ENCODE data around the gene SYNDIG1. TPM values are rescaled to one million over a fixed set of nuclear protein-coding genes. Genes with fewer than 3 reads are reported as not detected.

The SYNDIG1 gene
- total RNA-seq, 1 experiment from 2014 or later, result 17.9 TPM

GRCh38 chr20:24493661-24494459, 24.4 kb downstream of the SYNDIG1 start:
- POLR2A ChIA-PET (ENCODE audit: low non-redundant PET), result no interaction called here
- Histone ChIP-seq H3K27me3 (replicated peaks; ENCODE audit: insufficient read depth, low read depth, low read length, poor library complexity) (no peaks in the 10 kb centered on the region), H3K27ac (ENCODE audit: low read depth, low read length, poor library complexity, severe bottlenecking) (no peak overlapping the region), H3K9me3 (ENCODE audit: low read depth, low read length, poor library complexity, severe bottlenecking) (no peaks in the 10 kb centered on the region), H3K36me3 (ENCODE audit: insufficient read depth, low read length, poor library complexity, severe bottlenecking) (no peaks in the 10 kb centered on the region), H3K4me1 (ENCODE audit: insufficient read depth, low read length, poor library complexity, severe bottlenecking) (peaks cover 3% of the 10 kb centered on the region), H3K4me3 (ENCODE audit: low read depth, low read length, poor library complexity, severe bottlenecking) (no peak overlapping the region)
- DNase-seq (ENCODE audit: low spot score), result no peak
- intact Hi-C loops (cut with micrococcal nuclease; ENCODE audit: unreplicated experiment), result no loop called here
- no TSS peak for BruUV-seq (replicated peaks)
- TF ChIP-seq EZH2 (IDR thresholded peaks at IDR 0.05; ENCODE audit: borderline replicate concordance, low read depth, low read length, poor library complexity, severe bottlenecking) (no peak), CTCF (conservative IDR thresholded peaks at IDR 0.05; ENCODE audit: low read depth, low read length) (no peak)
- CTCF ChIA-PET, result no interaction called here

GRCh38 chr20:24494460-24494920, 25.1 kb downstream of the SYNDIG1 start:
- POLR2A ChIA-PET (ENCODE audit: low non-redundant PET), result no interaction called here
- Histone ChIP-seq H3K4me3 (ENCODE audit: low read depth, low read length, poor library complexity, severe bottlenecking) (no peak overlapping the region), H3K4me1 (ENCODE audit: insufficient read depth, low read length, poor library complexity, severe bottlenecking) (peaks cover 3% of the 10 kb centered on the region), H3K36me3 (ENCODE audit: insufficient read depth, low read length, poor library complexity, severe bottlenecking) (no peaks in the 10 kb centered on the region), H3K9me3 (ENCODE audit: low read depth, low read length, poor library complexity, severe bottlenecking) (no peaks in the 10 kb centered on the region), H3K27me3 (replicated peaks; ENCODE audit: insufficient read depth, low read depth, low read length, poor library complexity) (no peaks in the 10 kb centered on the region), H3K27ac (ENCODE audit: low read depth, low read length, poor library complexity, severe bottlenecking) (no peak overlapping the region)
- CTCF ChIA-PET, result no interaction called here
- intact Hi-C loops (cut with micrococcal nuclease; ENCODE audit: unreplicated experiment), result no loop called here
- DNase-seq (ENCODE audit: low spot score), result no peak
- TF ChIP-seq CTCF (conservative IDR thresholded peaks at IDR 0.05; ENCODE audit: low read depth, low read length), result no peak
- BruUV-seq (replicated peaks), result no TSS peak

GRCh38 chr20:24495266-24495665, 25.8 kb downstream of the SYNDIG1 start:
- POLR2A ChIA-PET (ENCODE audit: low non-redundant PET), result no interaction called here
- DNase-seq (ENCODE audit: low spot score), result no peak
- Histone ChIP-seq H3K27ac (ENCODE audit: low read depth, low read length, poor library complexity, severe bottlenecking) (no peak overlapping the region), H3K27me3 (replicated peaks; ENCODE audit: insufficient read depth, low read depth, low read length, poor library complexity) (no peaks in the 10 kb centered on the region), H3K36me3 (ENCODE audit: insufficient read depth, low read length, poor library complexity, severe bottlenecking) (no peaks in the 10 kb centered on the region), H3K4me1 (ENCODE audit: insufficient read depth, low read length, poor library complexity, severe bottlenecking) (peaks cover 3% of the 10 kb centered on the region), H3K9me3 (ENCODE audit: low read depth, low read length, poor library complexity, severe bottlenecking) (no peaks in the 10 kb centered on the region), H3K4me3 (ENCODE audit: low read depth, low read length, poor library complexity, severe bottlenecking) (no peak overlapping the region)
- TF ChIP-seq EZH2 (IDR thresholded peaks at IDR 0.05; ENCODE audit: borderline replicate concordance, low read depth, low read length, poor library complexity, severe bottlenecking) (no peak), CTCF (conservative IDR thresholded peaks at IDR 0.05; ENCODE audit: low read depth, low read length) (no peak)
- no TSS peak for BruUV-seq (replicated peaks)
- CTCF ChIA-PET, result no interaction called here
- intact Hi-C loops (cut with micrococcal nuclease; ENCODE audit: unreplicated experiment), result no loop called here

Data from A673 (cell line).